Measurements from ENCODE around the gene PRTFDC1.

GRCh38 chr10:24925799-24926198 lies 26.6 kb downstream of the PRTFDC1 start:
- TF ChIP-seq GATA2 (IDR thresholded peaks at IDR 0.05; ENCODE audit: low read depth, low read length) (no peak), GATA3 (IDR thresholded peaks at IDR 0.05; ENCODE audit: low read depth, low read length) (no peak)

All from SH-SY5Y (cell line).